ENCODE measurements around the gene PRMT7.

GRCh38 chr16:68306633-68307032, 4.2 kb upstream of the PRMT7 start:
- TF ChIP-seq CTCF (IDR thresholded peaks at IDR 0.05) (no peak), EZH2 (IDR thresholded peaks at IDR 0.05; ENCODE audit: borderline replicate concordance, insufficient read depth, low read depth, low read length, poor library complexity, severe bottlenecking) (no peak)
